Measurements from ENCODE around the gene RNF152. TPM values are rescaled to one million over a fixed set of nuclear protein-coding genes. Genes with fewer than 3 reads are reported as not detected.
A peak's percentile ranks its signal among the peaks of the same experiment; 100 is the strongest.

The RNF152 gene
- total RNA-seq, 3 donors from 2014 or later, result 8.6 to 64.5 (median 31.5) TPM

DNA sequence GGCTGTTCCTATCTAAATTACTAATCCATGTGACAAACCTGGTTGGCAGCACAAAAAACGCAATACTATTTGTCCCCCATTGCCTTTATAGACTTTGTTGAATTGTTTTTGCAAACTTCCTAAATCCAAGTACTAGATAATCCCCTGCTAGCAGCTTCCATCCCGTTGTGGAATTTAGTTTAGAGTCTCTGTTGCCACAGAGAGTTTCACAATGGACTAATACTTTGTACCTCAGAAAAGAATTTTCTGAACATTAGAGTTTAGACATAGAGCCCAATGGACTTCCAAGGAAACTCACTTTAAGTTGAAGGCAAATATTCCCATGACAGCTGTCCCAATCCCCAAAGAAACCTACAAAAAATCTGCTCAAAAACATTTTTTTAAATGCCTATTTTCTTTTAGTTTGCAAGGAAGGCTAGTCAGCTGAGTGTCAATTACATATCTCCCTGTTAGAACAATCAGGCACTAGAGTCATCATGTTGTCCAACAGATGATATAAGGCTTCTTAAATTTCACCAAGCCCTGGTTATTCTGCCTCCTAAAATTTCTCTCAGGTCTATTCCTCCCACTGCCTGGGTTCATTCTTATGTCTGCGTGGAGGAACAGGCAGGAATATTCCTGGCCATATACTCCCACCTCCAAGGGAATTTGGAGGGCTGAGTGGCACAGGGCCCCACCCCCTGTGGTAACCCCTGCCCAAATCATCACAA, 27.2 kb downstream of the RNF152 start:
- no peaks in the 10 kb centered on the region for H3K27me3 ChIP-seq
- H3K9me3 ChIP-seq, result no peaks in the 10 kb centered on the region
- DNase-seq (ENCODE audit: low spot score in 2 of 2), result no peak
- H3K4me1 ChIP-seq, result no peaks in the 10 kb centered on the region
- intact Hi-C loops (cut with DNase I; ENCODE audit: low total_unique reads), result no loop called here
- peak overlapping the region in 1 of 2 donors; percentile 14 for H3K27ac ChIP-seq
- no peak for TF ChIP-seq CTCF (IDR thresholded peaks at IDR 0.05)
- no peak for TF ChIP-seq POLR2AphosphoS5 (IDR thresholded peaks at IDR 0.05)
- TF ChIP-seq POLR2A (IDR thresholded peaks at IDR 0.05), result no peak
- no peaks in the 10 kb centered on the region for H3K36me3 ChIP-seq
- no peak overlapping the region for H3K4me3 ChIP-seq

GRCh38 chr18:61861372-61861771, 31.4 kb downstream of the RNF152 start:
- Histone ChIP-seq H3K36me3 (no peaks in the 10 kb centered on the region), H3K4me1 (no peaks in the 10 kb centered on the region), H3K27ac (no peak overlapping the region), H3K9me3 (no peaks in the 10 kb centered on the region), H3K4me3 (no peak overlapping the region), H3K27me3 (no peaks in the 10 kb centered on the region)
- no peak for DNase-seq (ENCODE audit: low spot score in 2 of 2)
- TF ChIP-seq POLR2A (IDR thresholded peaks at IDR 0.05) (no peak), CTCF (IDR thresholded peaks at IDR 0.05) (no peak), POLR2AphosphoS5 (IDR thresholded peaks at IDR 0.05) (no peak)
- intact Hi-C loops (cut with DNase I; ENCODE audit: low total_unique reads), result no loop called here

- no peak for DNase-seq (ENCODE audit: low spot score in 2 of 2)
- intact Hi-C loops (cut with DNase I; ENCODE audit: low total_unique reads), result no loop called here
- Histone ChIP-seq H3K27ac (no peak overlapping the region), H3K4me3 (no peak overlapping the region), H3K4me1 (no peaks in the 10 kb centered on the region), H3K9me3 (no peaks in the 10 kb centered on the region), H3K36me3 (no peaks in the 10 kb centered on the region), H3K27me3 (no peaks in the 10 kb centered on the region)
- TF ChIP-seq CTCF (IDR thresholded peaks at IDR 0.05) (no peak), POLR2AphosphoS5 (IDR thresholded peaks at IDR 0.05) (no peak), POLR2A (IDR thresholded peaks at IDR 0.05) (no peak)
Observed at GRCh38 chr18:61860302-61860701, 32.5 kb downstream of the RNF152 start.

DNA sequence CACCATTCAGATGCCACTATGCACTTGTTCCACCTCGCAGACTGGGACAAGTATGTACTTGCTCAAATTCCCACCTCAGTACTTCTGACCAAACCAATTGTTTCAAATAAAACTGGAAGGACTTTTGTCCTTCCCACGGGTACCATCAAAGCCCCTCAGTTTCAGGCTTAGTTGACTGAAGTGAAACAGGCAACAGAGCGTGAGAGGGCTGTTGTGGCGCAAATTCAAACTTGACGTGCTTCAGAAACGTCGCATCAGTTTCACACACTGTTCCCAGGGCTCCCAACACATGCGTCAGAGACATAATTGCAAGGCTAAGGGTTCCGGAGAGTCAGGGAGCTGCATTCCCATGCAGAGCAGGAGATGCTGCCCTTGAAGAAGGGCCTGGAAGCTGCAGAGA, 33.7 kb downstream of the RNF152 start:
- Histone ChIP-seq H3K27me3 (no peaks in the 10 kb centered on the region), H3K27ac (no peak overlapping the region), H3K36me3 (no peaks in the 10 kb centered on the region), H3K4me3 (no peak overlapping the region), H3K4me1 (no peaks in the 10 kb centered on the region), H3K9me3 (no peaks in the 10 kb centered on the region)
- TF ChIP-seq POLR2A (IDR thresholded peaks at IDR 0.05), result no peak
- TF ChIP-seq CTCF (IDR thresholded peaks at IDR 0.05), result no peak
- no peak for TF ChIP-seq POLR2AphosphoS5 (IDR thresholded peaks at IDR 0.05)
- intact Hi-C loops (cut with DNase I; ENCODE audit: low total_unique reads), result no loop called here
- no peak for DNase-seq (ENCODE audit: low spot score in 2 of 2)

DNA sequence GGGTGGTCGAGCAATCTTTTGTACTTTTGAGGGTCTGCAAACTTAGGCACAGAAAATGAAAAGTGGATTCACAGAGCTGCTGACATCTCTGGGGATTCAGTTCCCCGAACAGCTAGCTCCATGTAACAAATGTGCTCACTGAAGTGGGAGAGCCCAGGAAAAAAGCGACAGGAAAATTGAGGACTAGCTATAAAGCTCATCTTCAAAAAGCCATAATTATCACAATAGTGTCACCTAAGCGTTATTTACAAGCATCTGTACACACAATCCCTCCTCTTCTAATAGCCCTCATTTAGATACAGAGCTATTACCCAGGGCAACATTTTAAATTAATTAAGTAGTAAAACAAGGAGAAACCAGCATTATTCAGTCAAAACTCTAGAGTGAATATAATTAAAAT, 36.1 kb downstream of the RNF152 start:
- Histone ChIP-seq H3K4me3 (no peak overlapping the region), H3K36me3 (no peaks in the 10 kb centered on the region), H3K27me3 (no peaks in the 10 kb centered on the region), H3K9me3 (no peaks in the 10 kb centered on the region), H3K27ac (no peak overlapping the region), H3K4me1 (no peaks in the 10 kb centered on the region)
- intact Hi-C loops (cut with DNase I; ENCODE audit: low total_unique reads), result no loop called here
- no peak for DNase-seq (ENCODE audit: low spot score in 2 of 2)
- TF ChIP-seq CTCF (IDR thresholded peaks at IDR 0.05) (no peak), POLR2A (IDR thresholded peaks at IDR 0.05) (no peak), POLR2AphosphoS5 (IDR thresholded peaks at IDR 0.05) (no peak)
